GM06990 (cell line): ENCODE results near the gene SORL1.

ENCODE experiments used
- DNase-seq: peaks from one replicate; pipeline ENCODE4 v3.0.0-alpha.2; 2011; ENCODE audit not compliant: insufficient read length; ENCODE audit errors: extremely low read depth
- H3K27me3 ChIP-seq: replicated peaks from 2 replicates; pipeline ENCODE4 v1.6.0; 2011; ENCODE audit warnings: low read length; ENCODE audit not compliant: control insufficient read depth, insufficient read depth
- H3K36me3 ChIP-seq: 2 replicates; pipeline ENCODE4 v1.5.1; 2011; ENCODE audit warnings: low read length; ENCODE audit not compliant: control insufficient read depth, insufficient read depth
- H3K4me3 ChIP-seq: replicated peaks from 2 replicates; pipeline ENCODE4 v1.5.1; 2011; ENCODE audit warnings: low read depth, mild to moderate bottlenecking, control low read depth, low read length
- TF ChIP-seq, protein P1 (sequence below): IDR thresholded peaks from 2 replicates; pipeline ENCODE4 v1.5.1; 2011; ENCODE audit warnings: low read length, control low read depth, mild to moderate bottlenecking, inconsistent platforms; ENCODE audit not compliant: insufficient read depth, poor library complexity, severe bottlenecking

The SORL1 gene

GRCh38 chr11:121515335-121515671 lies 63.2 kb downstream of the SORL1 start:
- Histone ChIP-seq H3K27me3 (no peaks in the 10 kb centered on the region), H3K4me3 (no peak overlapping the region), H3K36me3 (peaks cover 27% of the 10 kb centered on the region)
- no peak for DNase-seq
- TF ChIP-seq, protein P1, sequence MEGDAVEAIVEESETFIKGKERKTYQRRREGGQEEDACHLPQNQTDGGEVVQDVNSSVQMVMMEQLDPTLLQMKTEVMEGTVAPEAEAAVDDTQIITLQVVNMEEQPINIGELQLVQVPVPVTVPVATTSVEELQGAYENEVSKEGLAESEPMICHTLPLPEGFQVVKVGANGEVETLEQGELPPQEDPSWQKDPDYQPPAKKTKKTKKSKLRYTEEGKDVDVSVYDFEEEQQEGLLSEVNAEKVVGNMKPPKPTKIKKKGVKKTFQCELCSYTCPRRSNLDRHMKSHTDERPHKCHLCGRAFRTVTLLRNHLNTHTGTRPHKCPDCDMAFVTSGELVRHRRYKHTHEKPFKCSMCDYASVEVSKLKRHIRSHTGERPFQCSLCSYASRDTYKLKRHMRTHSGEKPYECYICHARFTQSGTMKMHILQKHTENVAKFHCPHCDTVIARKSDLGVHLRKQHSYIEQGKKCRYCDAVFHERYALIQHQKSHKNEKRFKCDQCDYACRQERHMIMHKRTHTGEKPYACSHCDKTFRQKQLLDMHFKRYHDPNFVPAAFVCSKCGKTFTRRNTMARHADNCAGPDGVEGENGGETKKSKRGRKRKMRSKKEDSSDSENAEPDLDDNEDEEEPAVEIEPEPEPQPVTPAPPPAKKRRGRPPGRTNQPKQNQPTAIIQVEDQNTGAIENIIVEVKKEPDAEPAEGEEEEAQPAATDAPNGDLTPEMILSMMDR: no peak

DNA sequence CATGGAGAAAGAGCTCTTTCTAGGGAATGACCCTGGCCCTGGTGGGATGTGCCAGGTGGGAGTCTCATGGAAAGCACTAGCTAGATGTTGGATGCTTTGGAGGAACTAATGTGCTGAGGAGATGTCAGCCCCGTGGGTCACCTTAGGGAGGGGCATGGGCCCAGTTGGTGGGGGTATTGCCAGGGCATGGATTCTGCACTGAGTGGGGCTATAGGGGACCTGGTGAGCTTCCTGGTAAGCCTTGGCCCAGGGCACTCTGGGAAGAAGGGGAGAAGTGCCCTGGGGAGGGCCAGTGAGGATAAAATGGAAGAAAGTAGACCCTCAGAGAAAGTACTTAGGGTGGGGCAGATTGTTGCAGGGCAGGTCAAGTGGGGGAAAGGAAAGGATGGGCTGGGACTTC lies 65.9 kb downstream of the SORL1 start:
- Histone ChIP-seq H3K27me3 (no peaks in the 10 kb centered on the region), H3K36me3 (peaks cover 24% of the 10 kb centered on the region), H3K4me3 (no peak overlapping the region)
- TF ChIP-seq, protein P1: no peak
- DNase-seq: no peak

GRCh38 chr11:121520243-121521144 lies 68.4 kb downstream of the SORL1 start:
- peaks cover 25% of the 10 kb centered on the region for H3K36me3 ChIP-seq
- H3K4me3 ChIP-seq: no peak overlapping the region
- no peaks in the 10 kb centered on the region for H3K27me3 ChIP-seq
- no peak for DNase-seq
- TF ChIP-seq, protein P1: no peak

GRCh38 chr11:121521145-121522042 lies 69.3 kb downstream of the SORL1 start:
- TF ChIP-seq, protein P1: no peak
- peaks cover 22% of the 10 kb centered on the region for H3K36me3 ChIP-seq
- no peak overlapping the region for H3K4me3 ChIP-seq
- H3K27me3 ChIP-seq: no peaks in the 10 kb centered on the region
- no peak for DNase-seq

GRCh38 chr11:121522043-121522941 lies 70.2 kb downstream of the SORL1 start:
- Histone ChIP-seq H3K36me3 (peaks cover 22% of the 10 kb centered on the region), H3K4me3 (no peak overlapping the region), H3K27me3 (no peaks in the 10 kb centered on the region)
- TF ChIP-seq, protein P1: no peak
- no peak for DNase-seq
